K562 (cell line): ENCODE measurements around the gene DYSF. TPM values are rescaled to one million over a fixed set of nuclear protein-coding genes. Genes with fewer than 3 reads are reported as not detected.

Experiments used
- ATF7 ChIP-seq: fragments of 450-650 bp; IDR thresholded peaks from 2 replicates; pipeline ENCODE4 v1.7.1; 2014; ENCODE audit warnings: mild to moderate bottlenecking, moderate library complexity
- HDAC8 ChIP-seq: fragments of 450-650 bp; IDR thresholded peaks from 2 replicates; pipeline ENCODE4 v1.6.1; 2016; ENCODE audit warnings: mild to moderate bottlenecking, missing genetic modification characterization, moderate library complexity, missing compliant biosample characterization
- MED1 ChIP-seq: sonication (generic); formaldehyde crosslinking; IDR thresholded peaks from 2 replicates; pipeline ENCODE4 v1.8.1; 2023; ENCODE audit warnings: missing genetic modification reagents, borderline replicate concordance
- REST ChIP-seq, 2 experiments: fragments of 450-650 bp; formaldehyde crosslinking in 1 of 2; IDR thresholded peaks; 2 replicates each; pipeline versions ENCODE4 v1.4.0 to v1.6.1; 2014 to 2020; ENCODE audit warnings: mild to moderate bottlenecking in 2 of 2, borderline replicate concordance in 1 of 2, low read depth in 1 of 2
- SP1 ChIP-seq: sonication (generic); formaldehyde crosslinking; IDR thresholded peaks from 2 replicates; pipeline ENCODE4 v1.8.1; 2022; ENCODE audit warnings: mild to moderate bottlenecking, missing genetic modification reagents
- polyA plus RNA-seq, 8 experiments: library from polyadenylated mRNA; depleted of rRNA in 4 of 8; stranded (reverse) in 5 of 8; unstranded in 3 of 8; fragments of >200 nt; fragmentation: Nextera tagmentation in 2 of 8; fragmentation: Illumina TruSeq in 1 of 8; extraction: Ambion mirVana in 2 of 8; extraction: Trizol in 1 of 8; gene quantifications; 2 replicates each; pipeline versions ENCODE4 v1.2.1 to v1.2.3, GENCODE V29; 2011 to 2014; ENCODE audit warnings: inconsistent platforms in 1 of 8, missing spikeins in 1 of 8
- total RNA-seq, 7 experiments: library from RNA; depleted of rRNA in 6 of 7; stranded (reverse); fragments of >200 nt in 6 of 7; fragmentation: Illumina TruSeq in 2 of 7; extraction: Trizol in 2 of 7; gene quantifications; 2 replicates each; pipeline versions ENCODE4 v1.2.1 to v1.2.3, GENCODE V29; 2011 to 2021; ENCODE audit warnings: low replicate concordance in 1 of 7

Gene DYSF
- total and polyA plus RNA-seq, 9 of the 15 experiments (the other 6 are each of a cell fraction or from before 2014, with no cell fraction given), result 0.01 to 0.80 (median 0.29) TPM

- no peak for TF ChIP-seq ATF7
- TF ChIP-seq HDAC8 (tag), result no peak
- no peak for TF ChIP-seq SP1 (CRISPR knock-in tag)
- TF ChIP-seq MED1 (CRISPR knock-in tag), result no peak
- no peak for TF ChIP-seq REST (IDR thresholded peaks at IDR 0.05; ENCODE audit: borderline replicate concordance)
- no peak for TF ChIP-seq REST (CRISPR knock-in tag; IDR thresholded peaks at IDR 0.05; ENCODE audit: low read depth)
Measured at GRCh38 chr2:71730785-71731383, 277.5 kb downstream of the DYSF start (continued).
